IMR-90 (cell line): ENCODE data around the gene FBXO31.

Experiments used
- BHLHE40 ChIP-seq: fragments of 150-350 bp; IDR thresholded peaks from 2 replicates; pipeline ENCODE4 v1.6.1; 2016; ENCODE audit warnings: mild to moderate bottlenecking, low read depth, low read length
- CEBPB ChIP-seq: IDR thresholded peaks from 2 replicates; pipeline ENCODE4 v1.6.1; 2012; ENCODE audit warnings: low read depth, low read length, improper control_type of control experiment
- CHD1 ChIP-seq: IDR thresholded peaks from 2 replicates; pipeline ENCODE4 v1.6.1; 2012; ENCODE audit warnings: low read depth, low read length, improper control_type of control experiment
- MAFK ChIP-seq: IDR thresholded peaks from 2 replicates; pipeline ENCODE4 v1.6.1; 2012; ENCODE audit warnings: low read depth, low read length, improper control_type of control experiment
- MAZ ChIP-seq: IDR thresholded peaks from 2 replicates; pipeline ENCODE4 v1.6.1; 2012; ENCODE audit warnings: low read depth, mild to moderate bottlenecking, low read length, improper control_type of control experiment, moderate library complexity, borderline replicate concordance
- MXI1 ChIP-seq: IDR thresholded peaks from 2 replicates; pipeline ENCODE4 v1.6.1; 2012; ENCODE audit warnings: low read depth, mild to moderate bottlenecking, low read length, moderate library complexity, borderline replicate concordance
- POLR2A ChIP-seq: IDR thresholded peaks from 2 replicates; pipeline ENCODE4 v1.6.1; 2012; ENCODE audit warnings: mild to moderate bottlenecking, low read depth, low read length
- RAD21 ChIP-seq: IDR thresholded peaks from 2 replicates; pipeline ENCODE4 v1.6.1; 2012; ENCODE audit warnings: low read length, improper control_type of control experiment
- TF ChIP-seq, protein P1 (sequence below): conservative IDR thresholded peaks from 2 replicates; pipeline ENCODE4 v1.5.1; 2012; ENCODE audit warnings: mild to moderate bottlenecking, low read depth, low read length, improper control_type of control experiment
- TF ChIP-seq, protein P2 (sequence below): fragments of 150-350 bp; IDR thresholded peaks from 2 replicates; pipeline ENCODE4 v1.6.1; 2017; ENCODE audit warnings: mild to moderate bottlenecking, antibody characterized with exemption, low read length, low read depth
- TF ChIP-seq, protein P3 (sequence below): fragments of 150-350 bp; IDR thresholded peaks from 2 replicates; pipeline ENCODE4 v1.6.1; 2016; ENCODE audit warnings: low read depth, mild to moderate bottlenecking, low read length, moderate library complexity, borderline replicate concordance

DNA sequence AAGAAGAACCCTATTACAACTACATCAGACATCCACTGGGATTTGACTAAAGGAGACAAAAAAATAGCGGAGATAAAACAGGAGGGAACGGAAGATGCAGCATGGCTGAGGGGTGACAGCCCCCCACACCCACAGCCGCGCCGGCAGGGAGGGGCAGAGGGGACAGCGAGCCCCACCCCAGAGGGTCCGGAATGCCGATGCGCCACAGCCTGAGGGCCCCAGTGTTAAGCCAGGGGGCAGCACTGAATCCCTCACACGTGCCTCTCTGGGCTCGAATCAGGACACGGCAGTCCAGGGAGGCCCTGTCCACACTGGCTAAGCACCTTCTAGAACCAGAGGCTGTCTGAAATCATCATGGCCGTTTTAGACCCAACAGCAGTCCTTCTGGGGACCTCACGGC, 27.4 kb upstream of the FBXO31 start:
- TF ChIP-seq RAD21 (no peak), POLR2A (no peak), BHLHE40 (no peak), MAZ (no peak), CHD1 (no peak), MAFK (no peak), CEBPB (no peak), MXI1 (no peak)
- TF ChIP-seq, protein P1, sequence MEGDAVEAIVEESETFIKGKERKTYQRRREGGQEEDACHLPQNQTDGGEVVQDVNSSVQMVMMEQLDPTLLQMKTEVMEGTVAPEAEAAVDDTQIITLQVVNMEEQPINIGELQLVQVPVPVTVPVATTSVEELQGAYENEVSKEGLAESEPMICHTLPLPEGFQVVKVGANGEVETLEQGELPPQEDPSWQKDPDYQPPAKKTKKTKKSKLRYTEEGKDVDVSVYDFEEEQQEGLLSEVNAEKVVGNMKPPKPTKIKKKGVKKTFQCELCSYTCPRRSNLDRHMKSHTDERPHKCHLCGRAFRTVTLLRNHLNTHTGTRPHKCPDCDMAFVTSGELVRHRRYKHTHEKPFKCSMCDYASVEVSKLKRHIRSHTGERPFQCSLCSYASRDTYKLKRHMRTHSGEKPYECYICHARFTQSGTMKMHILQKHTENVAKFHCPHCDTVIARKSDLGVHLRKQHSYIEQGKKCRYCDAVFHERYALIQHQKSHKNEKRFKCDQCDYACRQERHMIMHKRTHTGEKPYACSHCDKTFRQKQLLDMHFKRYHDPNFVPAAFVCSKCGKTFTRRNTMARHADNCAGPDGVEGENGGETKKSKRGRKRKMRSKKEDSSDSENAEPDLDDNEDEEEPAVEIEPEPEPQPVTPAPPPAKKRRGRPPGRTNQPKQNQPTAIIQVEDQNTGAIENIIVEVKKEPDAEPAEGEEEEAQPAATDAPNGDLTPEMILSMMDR, result no peak
- TF ChIP-seq, protein P2, sequence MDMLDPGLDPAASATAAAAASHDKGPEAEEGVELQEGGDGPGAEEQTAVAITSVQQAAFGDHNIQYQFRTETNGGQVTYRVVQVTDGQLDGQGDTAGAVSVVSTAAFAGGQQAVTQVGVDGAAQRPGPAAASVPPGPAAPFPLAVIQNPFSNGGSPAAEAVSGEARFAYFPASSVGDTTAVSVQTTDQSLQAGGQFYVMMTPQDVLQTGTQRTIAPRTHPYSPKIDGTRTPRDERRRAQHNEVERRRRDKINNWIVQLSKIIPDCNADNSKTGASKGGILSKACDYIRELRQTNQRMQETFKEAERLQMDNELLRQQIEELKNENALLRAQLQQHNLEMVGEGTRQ, result no peak
- TF ChIP-seq, protein P3, sequence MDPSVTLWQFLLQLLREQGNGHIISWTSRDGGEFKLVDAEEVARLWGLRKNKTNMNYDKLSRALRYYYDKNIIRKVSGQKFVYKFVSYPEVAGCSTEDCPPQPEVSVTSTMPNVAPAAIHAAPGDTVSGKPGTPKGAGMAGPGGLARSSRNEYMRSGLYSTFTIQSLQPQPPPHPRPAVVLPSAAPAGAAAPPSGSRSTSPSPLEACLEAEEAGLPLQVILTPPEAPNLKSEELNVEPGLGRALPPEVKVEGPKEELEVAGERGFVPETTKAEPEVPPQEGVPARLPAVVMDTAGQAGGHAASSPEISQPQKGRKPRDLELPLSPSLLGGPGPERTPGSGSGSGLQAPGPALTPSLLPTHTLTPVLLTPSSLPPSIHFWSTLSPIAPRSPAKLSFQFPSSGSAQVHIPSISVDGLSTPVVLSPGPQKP, result no peak
